Spleen (tissue), 7 donors: ENCODE measurements around the gene AMY1B.
"Not testable (repeated sequence)": the region's sequence is repeated elsewhere in the genome, so short reads cannot be mapped to it uniquely, and the experiment has no call there.

ENCODE experiments used
- POLR2A ChIP-seq, 3 donors: fragments of 450-650 bp; IDR thresholded peaks; one replicate each; pipeline ENCODE4 v1.5.1; 2017; ENCODE audit warnings: antibody characterized with exemption in 3 of 3, mild to moderate bottlenecking in 1 of 3
- POLR2AphosphoS5 ChIP-seq, 3 donors: sonication (generic); formaldehyde crosslinking; IDR thresholded peaks; one replicate each; pipeline ENCODE4 v1.5.1; 2017; ENCODE audit warnings: antibody characterized with exemption in 3 of 3
- TF ChIP-seq, protein P1 (sequence below), 11 experiments: fragments of 200-600 bp in 7 of 11; fragments of 450-650 bp in 4 of 11; sonication (generic) in 4 of 11; IDR thresholded peaks in 8 of 11; conservative IDR thresholded peaks in 3 of 11; 1 replicate in 7 of 11; 2 replicates in 4 of 11; pipeline versions ENCODE4 v1.4.0 to v1.8.0; 2016 to 2021; ENCODE audit warnings: antibody characterized with exemption in 11 of 11, inconsistent platforms in 4 of 11, mild to moderate bottlenecking in 1 of 11
- donor health status: DM: no; HTN: no; CAD: no; lungs with moderate emphysema.
- donor health status: DM: no; HTN: no; CAD: no.
- donor health status: DM: no; HTN: no; CAD: no.

DNA sequence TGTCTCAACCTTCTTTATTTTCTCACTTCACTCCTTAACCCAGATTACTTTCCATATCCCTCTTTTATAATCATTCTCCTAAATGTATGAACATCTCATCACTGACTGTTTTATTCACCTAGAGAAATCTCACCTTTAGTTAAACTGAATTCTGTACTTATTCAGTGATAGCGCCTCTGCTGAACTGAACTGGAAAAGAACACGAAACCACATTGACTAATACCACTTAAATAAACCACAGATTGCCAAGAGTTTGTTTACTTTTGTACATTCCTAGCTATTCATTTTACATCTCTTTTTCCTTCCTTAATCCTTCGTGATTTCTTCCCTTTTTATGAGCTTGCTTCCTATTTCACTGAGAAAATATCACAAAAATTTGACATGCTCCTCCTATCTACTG, 11.7 kb upstream of the AMY1B start:
- TF ChIP-seq, protein P1, sequence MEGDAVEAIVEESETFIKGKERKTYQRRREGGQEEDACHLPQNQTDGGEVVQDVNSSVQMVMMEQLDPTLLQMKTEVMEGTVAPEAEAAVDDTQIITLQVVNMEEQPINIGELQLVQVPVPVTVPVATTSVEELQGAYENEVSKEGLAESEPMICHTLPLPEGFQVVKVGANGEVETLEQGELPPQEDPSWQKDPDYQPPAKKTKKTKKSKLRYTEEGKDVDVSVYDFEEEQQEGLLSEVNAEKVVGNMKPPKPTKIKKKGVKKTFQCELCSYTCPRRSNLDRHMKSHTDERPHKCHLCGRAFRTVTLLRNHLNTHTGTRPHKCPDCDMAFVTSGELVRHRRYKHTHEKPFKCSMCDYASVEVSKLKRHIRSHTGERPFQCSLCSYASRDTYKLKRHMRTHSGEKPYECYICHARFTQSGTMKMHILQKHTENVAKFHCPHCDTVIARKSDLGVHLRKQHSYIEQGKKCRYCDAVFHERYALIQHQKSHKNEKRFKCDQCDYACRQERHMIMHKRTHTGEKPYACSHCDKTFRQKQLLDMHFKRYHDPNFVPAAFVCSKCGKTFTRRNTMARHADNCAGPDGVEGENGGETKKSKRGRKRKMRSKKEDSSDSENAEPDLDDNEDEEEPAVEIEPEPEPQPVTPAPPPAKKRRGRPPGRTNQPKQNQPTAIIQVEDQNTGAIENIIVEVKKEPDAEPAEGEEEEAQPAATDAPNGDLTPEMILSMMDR (IDR thresholded peaks at IDR 0.05 in 8 of 11, conservative IDR thresholded peaks at IDR 0.05 in 3 of 11): not testable (repeated sequence)
- TF ChIP-seq POLR2A, POLR2AphosphoS5 (IDR thresholded peaks at IDR 0.05): not testable (repeated sequence)
